KMS-11 (cell line): Measurements from ENCODE around the gene UACA.

Experiments
- H2AFZ ChIP-seq: fragments of 200-600 bp; sonication (generic); 2 replicates; pipeline ENCODE4 v1.6.1; 2016; ENCODE audit warnings: antibody characterized with exemption, mixed run types, low read depth
- H3K27ac ChIP-seq: fragments of 200-600 bp; sonication (generic); 2 replicates; pipeline ENCODE4 v1.6.1; 2016; ENCODE audit warnings: mild to moderate bottlenecking, mixed run types
- H3K27me3 ChIP-seq: fragments of 200-600 bp; sonication (generic); 2 replicates; pipeline ENCODE4 v1.6.1; 2017; ENCODE audit warnings: mild to moderate bottlenecking, low read depth, mixed run types, moderate library complexity; ENCODE audit not compliant: insufficient read depth
- H3K36me3 ChIP-seq: fragments of 200-600 bp; sonication (generic); 2 replicates; pipeline ENCODE4 v1.6.1; 2017; ENCODE audit warnings: mild to moderate bottlenecking, mixed run types; ENCODE audit not compliant: insufficient read depth
- H3K4me1 ChIP-seq: fragments of 200-600 bp; sonication (generic); 2 replicates; pipeline ENCODE4 v1.6.1; 2016; ENCODE audit warnings: mild to moderate bottlenecking, low read depth, mixed run types; ENCODE audit not compliant: poor library complexity, severe bottlenecking
- H3K4me2 ChIP-seq: fragments of 200-600 bp; sonication (generic); 2 replicates; pipeline ENCODE4 v1.7.0; 2016; ENCODE audit warnings: mild to moderate bottlenecking, mixed run types
- H3K4me3 ChIP-seq: fragments of 200-600 bp; sonication (generic); IDR thresholded peaks from 2 replicates; pipeline ENCODE4 v1.6.1; 2017; ENCODE audit warnings: low read depth, low read length, mixed read lengths; ENCODE audit not compliant: insufficient read depth
- H3K79me2 ChIP-seq: fragments of 200-600 bp; sonication (generic); 2 replicates; pipeline ENCODE4 v1.6.1; 2016; ENCODE audit warnings: low read depth, mixed run types; ENCODE audit not compliant: insufficient read depth
- H3K9ac ChIP-seq: fragments of 200-600 bp; sonication (generic); 2 replicates; pipeline ENCODE4 v1.6.1; 2016; ENCODE audit warnings: mild to moderate bottlenecking, mixed run types
- H4K20me1 ChIP-seq: fragments of 200-600 bp; sonication (generic); 2 replicates; pipeline ENCODE4 v1.6.1; 2016; ENCODE audit warnings: mild to moderate bottlenecking, mixed run types; ENCODE audit not compliant: insufficient read depth
- TF ChIP-seq, protein P1 (sequence below): fragments of 200-600 bp; sonication (generic); conservative IDR thresholded peaks from 2 replicates; pipeline ENCODE4 v1.6.1; 2017; ENCODE audit warnings: low read depth, mild to moderate bottlenecking, antibody characterized with exemption, low read length, moderate library complexity, mixed read lengths

Gene UACA

DNA sequence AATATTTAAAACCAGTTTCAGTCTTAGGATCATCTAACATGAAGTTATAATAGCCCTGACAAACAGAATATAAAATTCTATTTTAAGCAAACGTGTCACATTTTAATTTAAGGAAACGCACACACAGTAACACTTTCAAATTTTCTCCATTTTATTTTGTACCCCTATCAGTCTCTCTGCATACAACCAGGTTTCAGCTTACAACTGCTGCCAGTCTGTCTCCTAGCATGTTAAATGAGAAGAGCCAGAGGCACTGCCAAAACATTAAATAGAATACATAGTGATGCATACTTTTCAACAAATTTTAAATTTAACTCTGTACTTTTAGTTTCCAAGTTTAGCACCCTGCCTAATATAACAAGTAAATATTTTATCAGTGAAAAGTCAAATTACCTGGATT, 60.8 kb downstream of the UACA start:
- no peaks in the 10 kb centered on the region for H3K4me1 ChIP-seq
- no peak overlapping the region for H3K27ac ChIP-seq

DNA sequence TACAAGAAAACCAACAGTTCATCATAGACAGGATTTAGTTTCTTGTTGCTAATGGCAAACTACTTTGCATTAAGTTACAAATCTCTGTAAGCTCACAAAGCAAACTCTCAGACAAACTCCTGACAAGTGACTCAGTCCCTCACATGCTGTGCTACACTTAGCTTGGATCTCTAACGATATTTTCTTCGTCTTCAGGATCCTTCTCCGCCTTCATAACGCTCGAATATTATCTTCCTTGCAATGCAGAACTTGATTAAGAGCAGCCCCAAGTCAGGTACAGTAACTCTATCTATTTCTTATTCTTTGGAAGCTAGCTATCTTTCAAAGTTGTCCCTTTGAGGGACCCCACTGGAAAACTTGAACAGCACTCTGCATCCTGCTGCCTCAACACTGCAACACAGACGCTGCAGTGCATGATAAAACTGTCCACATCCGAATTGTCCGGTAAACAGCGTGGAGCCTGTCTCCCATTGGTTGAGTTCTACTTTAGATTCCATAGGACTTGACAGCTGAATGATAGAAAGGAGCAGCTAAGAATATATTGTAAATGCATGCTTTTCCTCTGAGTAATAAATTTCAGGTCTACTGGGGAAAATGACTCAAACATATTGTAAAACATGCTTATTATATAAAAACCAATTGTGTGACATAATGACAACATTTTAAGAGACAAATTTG, 61.3 kb downstream of the UACA start:
- H4K20me1 ChIP-seq: no peaks in the 10 kb centered on the region
- no peak overlapping the region for H3K9ac ChIP-seq
- H3K4me1 ChIP-seq: no peaks in the 10 kb centered on the region
- no peaks in the 10 kb centered on the region for H3K27me3 ChIP-seq
- no peaks in the 10 kb centered on the region for H3K79me2 ChIP-seq
- no peak overlapping the region for H2AFZ ChIP-seq
- H3K4me2 ChIP-seq: no peak overlapping the region
- TF ChIP-seq, protein P1, sequence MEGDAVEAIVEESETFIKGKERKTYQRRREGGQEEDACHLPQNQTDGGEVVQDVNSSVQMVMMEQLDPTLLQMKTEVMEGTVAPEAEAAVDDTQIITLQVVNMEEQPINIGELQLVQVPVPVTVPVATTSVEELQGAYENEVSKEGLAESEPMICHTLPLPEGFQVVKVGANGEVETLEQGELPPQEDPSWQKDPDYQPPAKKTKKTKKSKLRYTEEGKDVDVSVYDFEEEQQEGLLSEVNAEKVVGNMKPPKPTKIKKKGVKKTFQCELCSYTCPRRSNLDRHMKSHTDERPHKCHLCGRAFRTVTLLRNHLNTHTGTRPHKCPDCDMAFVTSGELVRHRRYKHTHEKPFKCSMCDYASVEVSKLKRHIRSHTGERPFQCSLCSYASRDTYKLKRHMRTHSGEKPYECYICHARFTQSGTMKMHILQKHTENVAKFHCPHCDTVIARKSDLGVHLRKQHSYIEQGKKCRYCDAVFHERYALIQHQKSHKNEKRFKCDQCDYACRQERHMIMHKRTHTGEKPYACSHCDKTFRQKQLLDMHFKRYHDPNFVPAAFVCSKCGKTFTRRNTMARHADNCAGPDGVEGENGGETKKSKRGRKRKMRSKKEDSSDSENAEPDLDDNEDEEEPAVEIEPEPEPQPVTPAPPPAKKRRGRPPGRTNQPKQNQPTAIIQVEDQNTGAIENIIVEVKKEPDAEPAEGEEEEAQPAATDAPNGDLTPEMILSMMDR: no peak
- H3K27ac ChIP-seq: no peak overlapping the region
- no peak overlapping the region for H3K4me3 ChIP-seq
- no peaks in the 10 kb centered on the region for H3K36me3 ChIP-seq

More for the DNA sequence above, 60.8 kb downstream of the UACA start:
- Histone ChIP-seq H2AFZ (no peak overlapping the region), H3K4me2 (no peak overlapping the region), H3K9ac (no peak overlapping the region), H4K20me1 (no peaks in the 10 kb centered on the region), H3K4me3 (no peak overlapping the region), H3K36me3 (no peaks in the 10 kb centered on the region), H3K79me2 (no peaks in the 10 kb centered on the region), H3K27me3 (no peaks in the 10 kb centered on the region)
- TF ChIP-seq, protein P1: no peak

DNA sequence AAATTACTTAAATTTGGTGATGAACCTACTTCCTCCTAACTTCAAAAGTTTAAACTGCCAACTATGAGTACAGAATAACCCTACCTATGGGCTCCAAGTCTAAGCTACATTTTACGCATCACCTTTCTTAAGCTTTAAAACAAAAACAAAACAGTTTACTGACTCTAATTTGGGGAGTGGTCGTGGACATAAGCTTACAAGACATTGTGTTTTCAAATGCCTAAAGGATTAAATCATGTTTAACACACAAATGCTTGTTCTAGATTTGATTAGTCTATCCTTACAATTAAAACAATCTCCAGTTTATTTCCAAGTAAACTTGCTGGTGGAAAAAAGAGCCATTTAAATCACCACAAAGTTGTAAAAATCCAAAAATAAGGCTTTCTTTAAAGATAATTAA, 62.2 kb downstream of the UACA start:
- Histone ChIP-seq H3K9ac (no peak overlapping the region), H3K79me2 (no peaks in the 10 kb centered on the region), H3K36me3 (no peaks in the 10 kb centered on the region), H3K27me3 (no peaks in the 10 kb centered on the region), H2AFZ (no peak overlapping the region), H3K4me3 (no peak overlapping the region), H4K20me1 (no peaks in the 10 kb centered on the region), H3K4me2 (no peak overlapping the region), H3K27ac (no peak overlapping the region), H3K4me1 (no peaks in the 10 kb centered on the region)
- TF ChIP-seq, protein P1: no peak

DNA sequence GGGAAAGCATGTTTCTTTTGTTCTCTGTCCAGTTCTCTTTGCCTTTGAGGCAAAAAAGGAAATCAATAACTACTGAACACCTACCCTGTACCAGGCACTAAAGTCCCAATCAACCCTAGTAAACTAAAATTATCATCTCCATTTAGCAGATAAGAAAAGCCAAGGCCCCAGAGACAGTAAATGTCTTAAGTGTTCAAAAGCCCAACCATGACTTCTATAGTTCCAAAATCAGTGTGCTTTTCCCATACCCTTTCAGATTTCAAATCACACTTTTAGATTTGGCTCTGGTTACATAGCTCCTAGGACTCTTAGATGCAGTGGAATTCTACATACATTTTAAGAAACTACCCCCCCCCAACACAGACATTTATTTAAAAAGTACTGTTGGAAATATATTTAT, 63.5 kb downstream of the UACA start:
- H3K79me2 ChIP-seq: no peaks in the 10 kb centered on the region
- TF ChIP-seq, protein P1: no peak
- H3K9ac ChIP-seq: no peak overlapping the region
- no peaks in the 10 kb centered on the region for H3K4me1 ChIP-seq
- no peak overlapping the region for H3K4me2 ChIP-seq
- H4K20me1 ChIP-seq: no peaks in the 10 kb centered on the region
- no peak overlapping the region for H3K27ac ChIP-seq
- no peaks in the 10 kb centered on the region for H3K27me3 ChIP-seq
- no peak overlapping the region for H2AFZ ChIP-seq
- H3K4me3 ChIP-seq: no peak overlapping the region
- H3K36me3 ChIP-seq: no peaks in the 10 kb centered on the region
